GM10266 (cell line): ENCODE measurements around the gene TMC7.
"Not testable (repeated sequence)": the region's sequence is repeated elsewhere in the genome, so short reads cannot be mapped to it uniquely, and the experiment has no call there.

Experiments used
- DNase-seq: peaks from one replicate; pipeline ENCODE4 v3.0.0; 2012; ENCODE audit errors: extremely low spot score
- CTCF ChIP-seq: IDR thresholded peaks from 2 replicates; pipeline ENCODE4 v1.5.1; 2012; ENCODE audit warnings: mild to moderate bottlenecking, low read depth; ENCODE audit not compliant: control insufficient read depth, insufficient read depth; ENCODE audit errors: missing control alignments

TMC7 gene

GRCh38 chr16:18945233-18945632 lies 38.5 kb upstream of the TMC7 start:
- no peak for TF ChIP-seq CTCF
- no peak for DNase-seq

GRCh38 chr16:18948372-18949020 lies 35.2 kb upstream of the TMC7 start:
- DNase-seq = no peak
- no peak for TF ChIP-seq CTCF

GRCh38 chr16:18950469-18951185 lies 33.1 kb upstream of the TMC7 start:
- DNase-seq = no peak
- no peak for TF ChIP-seq CTCF

DNA sequence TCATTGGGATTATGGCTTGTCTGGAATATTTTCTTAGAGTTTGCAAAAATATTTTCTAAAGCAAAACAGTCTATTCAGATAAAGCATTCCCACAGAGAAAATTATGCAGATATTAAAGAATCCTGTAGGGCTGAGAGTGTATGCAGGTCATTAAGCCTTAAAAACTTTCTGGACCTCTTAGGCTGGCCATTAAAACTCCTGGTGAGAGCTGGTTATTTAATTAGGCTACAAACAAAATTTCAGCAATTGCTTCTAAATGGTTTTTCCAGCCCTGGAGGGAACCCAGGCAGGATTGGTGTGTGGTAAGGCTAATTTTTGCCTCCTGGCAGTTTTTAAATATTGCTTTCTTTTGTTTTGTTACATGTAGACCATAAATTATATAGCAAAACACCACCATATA lies 30.2 kb upstream of the TMC7 start:
- no peak for DNase-seq
- no peak for TF ChIP-seq CTCF

DNA sequence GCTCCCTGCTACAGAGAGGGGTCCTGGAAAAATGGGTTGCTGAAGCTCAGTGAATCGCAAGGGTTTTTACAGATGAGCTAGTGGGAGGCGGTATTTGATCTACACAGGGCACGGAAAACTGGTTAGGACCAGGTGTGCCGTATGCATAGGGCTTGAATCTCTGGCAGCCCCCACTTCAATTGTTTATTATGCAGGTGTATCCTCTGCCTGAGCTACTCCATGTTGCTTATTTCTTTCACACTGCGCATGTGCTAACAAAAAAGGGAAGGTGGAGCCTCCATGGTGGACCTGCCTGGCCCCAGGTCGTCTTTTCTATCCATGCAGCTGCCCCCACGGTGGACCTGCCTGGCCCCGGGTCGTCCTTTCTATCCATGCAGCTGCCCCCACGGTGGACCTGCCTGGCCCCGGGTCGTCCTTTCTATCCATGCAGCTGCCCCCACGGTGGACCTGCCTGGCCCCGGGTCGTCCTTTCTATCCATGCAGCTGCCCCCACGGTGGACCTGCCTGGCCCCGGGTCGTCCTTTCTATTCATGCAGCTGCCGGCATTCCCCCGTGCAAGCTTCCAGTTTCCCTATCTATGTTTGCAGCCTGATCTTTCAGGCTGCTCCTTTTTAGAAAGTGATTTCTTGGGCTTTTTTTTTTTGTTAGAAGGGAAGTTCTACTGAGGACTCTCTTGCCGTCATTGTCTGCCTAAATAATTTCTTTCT lies 27.7 kb upstream of the TMC7 start:
- not testable (repeated sequence) for DNase-seq

- not testable (repeated sequence) for DNase-seq
Observed at GRCh38 chr16:18956658-18957241, 27.0 kb upstream of the TMC7 start.

- no peak for TF ChIP-seq CTCF
- DNase-seq = no peak
Observed at GRCh38 chr16:18958621-18959029, 25.1 kb upstream of the TMC7 start.

GRCh38 chr16:18959031-18959505 lies 24.7 kb upstream of the TMC7 start:
- DNase-seq = no peak

More at GRCh38 chr16:18959031-18959505, 24.7 kb upstream of the TMC7 start:
- no peak for TF ChIP-seq CTCF
